ENCODE measurements around the gene BTBD7. TPM values are rescaled to one million over a fixed set of nuclear protein-coding genes. Genes with fewer than 3 reads are reported as not detected.

BTBD7 gene
- total and polyA plus RNA-seq, 9 of the 15 experiments (the other 6 are each of a cell fraction or from before 2014, with no cell fraction given) = 2.5 to 12.9 (median 6.2) TPM

- ATAC-seq = 0 out of 3 replicates have a peak, but pooled peaks have one; percentile 31
- Histone ChIP-seq H3K79me2 (ENCODE audit: control insufficient read depth, insufficient read depth, low read length) (peaks cover 35% of the 10 kb centered on the region), H4K20me1 (replicated peaks; ENCODE audit: control insufficient read depth, insufficient read depth, low read length) (no peaks in the 10 kb centered on the region; the same call in 1 of the 2 replicates), H3K4me2 (ENCODE audit: insufficient read depth, low read length) (no peak overlapping the region), H3K36me3 (ENCODE audit: control insufficient read depth, insufficient read depth, low read length) (peaks cover 2% of the 10 kb centered on the region; the same call in 1 of the 3 replicates), H2AFZ (ENCODE audit: low read depth, low read length) (no peak overlapping the region), H3K4me3 (no peak overlapping the region), H3K9me1 (ENCODE audit: control insufficient read depth, insufficient read depth, low read length) (no peaks in the 10 kb centered on the region), H3K9me3 (replicated peaks; ENCODE audit: control insufficient read depth, insufficient read depth, low read depth, low read length) (no peaks in the 10 kb centered on the region), H3K9ac (ENCODE audit: insufficient read depth in 1 of 2, low read depth in 2 of 2, low read length in 2 of 2) (no peak overlapping the region), H3K27ac (ENCODE audit: extremely low read depth, low read depth, low read length) (no peak overlapping the region), H3K27me3 (ENCODE audit: control insufficient read depth in 2 of 2, insufficient read depth in 2 of 2, low read length in 2 of 2) (no peaks in the 10 kb centered on the region), H3K4me1 (replicated peaks in 1 of 2; ENCODE audit: control insufficient read depth in 2 of 2, insufficient read depth in 2 of 2, low read length in 2 of 2) (peaks cover 0 to 12% of the 10 kb centered on the region in 2 experiments; a peak in 3 of 5 replicates)
- CTCF ChIA-PET (ENCODE audit: low intra/inter-chr PET ratio) = interaction anchor here (0.6 kb wide), 1 partner anchor 1308 kb away, joined by 3 read pairs; no protein-coding TSS in a partner anchor
- no peak for DNase-seq (ENCODE audit: extremely low read depth in 1 of 4, low spot score in 3 of 4)
- TF ChIP-seq MEF2D (tag; conservative IDR thresholded peaks at IDR 0.05; ENCODE audit: low read depth) (no peak), CEBPG (CRISPR knock-in tag; IDR thresholded peaks at IDR 0.05) (no peak), CEBPG (tag; conservative IDR thresholded peaks at IDR 0.05 in 1 of 2, IDR thresholded peaks at IDR 0.05 in 1 of 2) (0 out of 4 replicates have a peak, but pooled peaks of 1 of the 2 experiments have one; percentile 22), ZNF277 (CRISPR knock-in tag; IDR thresholded peaks at IDR 0.05; ENCODE audit: borderline replicate concordance) (no peak), MEF2A (IDR thresholded peaks at IDR 0.05; ENCODE audit: control insufficient read depth, low read depth, low read length) (no peak)
- no peak for FAIRE-seq
- in situ Hi-C loops (cut with MboI) (no loop called here), intact Hi-C loops (cut with micrococcal nuclease) (no loop called here)
- POLR2A ChIA-PET = no interaction called here
- BruUV-seq (replicated peaks) = no TSS peak
- 49% methylated on average over 3 of the region's 3 CpGs for WGBS (ENCODE audit: insufficient coverage, low coverage, missing lambda C conversion rate)
These were observed 33.4 kb downstream of the BTBD7 start for GRCh38 chr14:93299416-93299815.

Measured in K562 (cell line).